Erythroblast (primary cell): ENCODE results near the gene TRIO.

ENCODE experiments used
- GATA1 ChIP-seq: IDR thresholded peaks from 2 replicates; pipeline ENCODE4 v1.6.1; 2011; ENCODE audit warnings: low read depth, mild to moderate bottlenecking, control low read depth, low read length, moderate library complexity
- POLR2A ChIP-seq: IDR thresholded peaks from 2 replicates; pipeline ENCODE4 v1.6.1; 2011; ENCODE audit warnings: mild to moderate bottlenecking, low read length

- TF ChIP-seq POLR2A (no peak), GATA1 (no peak)
Measured at GRCh38 chr5:14129123-14129522, 14.0 kb upstream of the TRIO start.
